GM21723 (cell line): ENCODE data around the gene PLB1.

ENCODE experiments used
- ATAC-seq: cut with Tn5 transposase; IDR thresholded peaks from one replicate; pipeline ENCODE4 v1.9.1; 2021; ENCODE audit warnings: mild to moderate bottlenecking, moderate library complexity; ENCODE audit not compliant: unreplicated experiment

Gene PLB1

GRCh38 chr2:28558158-28558820, 62.4 kb downstream of the PLB1 start:
- ATAC-seq = no peak

- ATAC-seq = no peak
Observed at GRCh38 chr2:28558918-28559317, 63.1 kb downstream of the PLB1 start.

DNA sequence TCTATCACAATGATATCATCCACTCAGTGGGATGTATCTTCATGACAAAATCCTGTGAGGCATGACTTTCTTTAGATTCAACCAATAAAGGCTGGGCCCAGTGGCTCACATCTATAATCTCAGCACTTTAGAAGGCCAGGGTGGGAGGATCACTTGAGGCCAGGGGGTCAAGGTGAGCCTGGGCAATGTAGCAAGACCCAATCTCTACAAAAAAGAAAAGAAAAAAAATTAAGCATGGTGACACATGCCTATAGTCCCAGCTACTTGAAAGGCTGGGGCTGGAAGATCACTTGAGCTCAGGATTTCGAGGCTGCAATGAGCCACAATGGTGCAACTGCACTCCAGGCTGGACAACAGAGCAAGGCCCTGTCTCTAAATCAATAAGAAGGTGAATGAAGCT, 68.0 kb downstream of the PLB1 start:
- ATAC-seq = no peak

- ATAC-seq = no peak
Observed at GRCh38 chr2:28564346-28564745, 68.5 kb downstream of the PLB1 start.

DNA sequence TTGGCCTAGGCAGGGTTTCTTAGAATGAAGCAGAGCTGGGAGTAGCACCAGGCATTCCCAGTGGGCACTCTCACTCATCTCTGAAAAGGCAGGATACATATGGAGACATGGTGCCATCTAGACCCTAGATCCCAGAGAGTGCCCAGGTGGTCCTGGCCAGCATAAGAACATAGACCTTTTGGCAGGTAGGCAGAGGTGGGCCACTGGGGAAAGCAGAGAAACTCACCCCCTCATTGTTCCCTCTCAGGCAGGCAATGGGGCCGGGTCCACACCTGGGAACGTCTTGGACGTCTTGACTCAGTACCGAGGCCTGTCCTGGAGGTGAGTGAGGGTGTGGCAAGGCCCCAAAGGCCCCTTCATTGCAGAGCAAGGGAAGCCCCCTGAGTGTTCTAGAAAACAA, 69.2 kb downstream of the PLB1 start:
- no peak for ATAC-seq

DNA sequence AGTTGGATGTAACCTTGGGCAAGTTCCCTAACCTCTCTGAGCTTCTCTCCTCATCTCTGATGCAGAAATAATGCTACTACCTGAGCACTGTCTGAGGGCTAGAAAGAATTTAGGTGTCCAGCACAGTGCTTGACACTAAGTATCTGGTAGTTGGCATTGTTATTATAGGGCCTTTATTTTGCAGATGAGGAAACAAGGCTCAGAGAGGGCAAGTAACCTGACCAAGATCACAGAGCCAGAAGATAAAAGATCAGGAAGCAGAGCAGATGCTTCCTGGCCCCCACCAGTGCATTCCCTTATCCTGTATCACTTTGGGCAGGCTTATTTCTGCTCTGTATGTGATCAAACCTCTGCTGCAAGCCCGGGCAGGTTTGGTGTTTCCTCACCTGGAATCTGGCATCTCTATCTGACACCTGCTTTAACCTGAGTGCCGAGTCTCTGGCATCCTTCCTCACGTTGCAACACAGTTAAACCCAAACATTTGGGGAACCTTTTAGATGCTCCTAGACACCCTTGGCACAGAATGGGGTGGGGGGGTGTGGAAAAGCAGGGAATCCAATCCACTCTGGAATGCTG, 69.9 kb downstream of the PLB1 start:
- ATAC-seq = no peak

DNA sequence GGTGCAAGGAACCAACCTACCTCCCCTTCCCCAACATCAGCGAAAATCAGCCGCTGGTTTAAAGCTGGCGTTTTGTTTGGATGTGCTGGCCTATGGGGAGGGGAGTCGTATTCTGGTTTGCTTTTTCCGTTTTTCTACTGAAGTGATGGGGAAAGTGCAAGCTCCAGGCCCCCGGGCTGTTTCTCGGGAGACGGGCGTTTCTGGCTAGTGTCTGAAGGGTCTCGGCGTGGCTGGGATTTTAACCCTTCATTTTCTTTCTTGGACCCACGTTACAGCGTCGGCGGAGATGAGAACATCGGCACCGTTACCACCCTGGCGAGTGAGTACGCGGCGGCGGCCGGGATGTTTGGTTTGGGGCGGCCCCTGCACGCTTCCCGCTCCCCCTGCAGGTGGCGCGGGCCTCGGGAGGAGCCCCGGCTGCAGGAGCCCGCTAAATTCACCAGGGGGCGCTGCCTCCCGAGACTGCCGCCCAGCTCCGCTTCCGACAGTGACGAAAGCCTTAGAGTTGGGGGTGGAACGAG, 70.7 kb downstream of the PLB1 start:
- peak; percentile 94 for ATAC-seq

GRCh38 chr2:28567061-28567471, 71.2 kb downstream of the PLB1 start:
- peak; percentile 19 for ATAC-seq

- no peak for ATAC-seq
Observed at GRCh38 chr2:28568036-28568435, 72.2 kb downstream of the PLB1 start.

- no peak for ATAC-seq
Observed at GRCh38 chr2:28568533-28568932, 72.7 kb downstream of the PLB1 start.

DNA sequence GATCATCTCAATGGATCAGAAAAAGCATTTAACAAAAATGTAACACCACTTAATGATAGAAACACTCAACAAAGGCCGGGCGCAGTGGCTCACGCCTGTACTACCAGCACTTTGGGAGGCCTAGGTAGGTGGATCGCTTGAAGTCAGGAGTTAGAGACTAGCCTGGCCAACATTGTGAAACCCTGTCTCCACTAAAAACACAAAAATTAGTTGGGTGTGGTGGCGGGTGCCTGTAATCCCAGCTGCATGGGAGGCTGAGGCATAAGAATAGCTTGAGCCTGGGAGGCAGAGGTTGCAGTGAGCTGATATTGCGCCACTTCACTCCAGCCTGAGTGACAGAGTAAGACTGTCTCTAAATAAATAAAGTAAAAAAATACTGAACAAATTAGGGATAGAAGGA, 74.6 kb downstream of the PLB1 start:
- ATAC-seq = no peak

GRCh38 chr2:28576714-28577113, 80.9 kb downstream of the PLB1 start:
- no peak for ATAC-seq

DNA sequence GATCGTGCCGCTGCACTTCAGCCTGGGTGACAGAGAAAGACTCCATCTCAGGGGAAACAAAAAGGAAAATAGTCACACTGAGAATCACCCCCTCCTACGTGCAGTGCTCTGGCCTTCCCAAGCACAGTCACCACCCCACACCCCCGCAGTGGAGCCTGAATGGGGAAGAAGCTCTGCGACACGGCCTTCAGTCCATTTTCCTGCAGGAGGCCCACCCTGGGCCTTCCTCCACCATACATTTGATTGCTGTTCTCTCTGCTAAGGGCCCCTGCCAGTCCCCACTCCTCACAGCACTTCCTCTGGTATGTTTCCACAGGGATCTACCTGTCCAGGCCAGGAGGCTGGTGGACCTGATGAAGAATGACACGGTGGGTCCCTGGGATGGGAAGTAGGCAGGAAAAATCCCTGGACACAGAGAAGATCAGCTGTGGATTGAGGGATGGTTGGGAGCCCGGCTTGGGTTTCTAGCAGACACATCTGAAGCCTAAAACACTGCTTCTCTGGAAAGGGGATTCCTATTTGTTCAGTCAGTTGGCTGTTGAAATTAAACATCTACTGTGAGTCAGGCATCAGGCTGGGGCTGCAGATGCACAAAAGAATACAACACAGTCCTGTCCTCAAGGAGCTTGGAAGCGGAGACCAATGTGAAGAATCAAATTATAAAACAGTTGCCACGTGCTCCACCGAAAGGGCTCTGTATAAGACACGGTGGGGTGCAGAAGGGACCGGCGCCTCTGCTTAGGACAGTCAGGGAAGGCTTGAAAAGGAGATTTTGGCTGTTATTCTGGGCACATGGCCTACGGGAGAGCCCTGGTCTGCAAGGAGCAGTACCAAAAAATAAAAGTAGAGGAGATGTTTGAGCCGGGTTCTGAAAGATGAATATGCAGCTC, 82.2 kb downstream of the PLB1 start:
- ATAC-seq = no peak

DNA sequence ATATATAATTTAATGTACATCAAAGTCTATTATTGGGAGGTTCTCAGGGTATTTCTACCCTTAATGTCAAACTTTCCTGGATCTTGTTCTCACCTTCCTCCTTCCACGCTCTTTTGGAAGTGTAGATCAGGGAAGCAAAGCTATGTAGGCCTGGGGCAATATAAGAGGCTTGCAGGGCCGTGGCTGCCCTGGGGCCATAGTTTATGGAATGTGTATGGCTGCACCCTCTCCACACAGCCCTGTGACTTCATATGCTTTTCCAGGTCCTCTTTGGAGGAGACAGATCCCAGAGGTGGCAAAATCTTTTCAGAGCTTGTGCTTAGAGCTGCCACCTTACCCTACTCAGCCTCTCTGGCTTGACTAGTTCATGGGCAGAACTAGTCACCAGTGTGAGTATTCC, 82.9 kb downstream of the PLB1 start:
- no peak for ATAC-seq

GRCh38 chr2:28579606-28580005, 83.7 kb downstream of the PLB1 start:
- no peak for ATAC-seq

DNA sequence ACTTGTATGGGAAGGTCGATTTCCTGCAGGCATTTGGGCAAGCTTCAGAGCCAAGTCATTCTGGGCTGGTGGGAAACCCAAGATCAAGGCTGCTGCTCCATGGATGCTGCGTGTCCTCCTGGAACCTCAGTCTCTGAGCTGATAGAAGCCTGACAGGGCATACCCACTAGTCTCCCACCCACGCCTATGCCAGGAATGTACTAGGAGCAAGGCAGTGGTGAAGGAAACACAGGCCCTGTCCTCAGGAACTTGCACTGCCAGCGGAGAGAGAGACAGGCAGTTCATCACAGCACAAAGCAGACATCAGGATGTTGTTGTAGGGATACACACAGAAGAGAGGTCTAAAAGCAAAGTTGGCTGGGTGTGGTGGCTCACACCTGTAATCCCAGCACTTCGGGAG, 84.2 kb downstream of the PLB1 start:
- ATAC-seq = no peak

GRCh38 chr2:28581312-28581711, 85.5 kb downstream of the PLB1 start:
- ATAC-seq = no peak

GRCh38 chr2:28582152-28582551, 86.3 kb downstream of the PLB1 start:
- ATAC-seq = no peak

DNA sequence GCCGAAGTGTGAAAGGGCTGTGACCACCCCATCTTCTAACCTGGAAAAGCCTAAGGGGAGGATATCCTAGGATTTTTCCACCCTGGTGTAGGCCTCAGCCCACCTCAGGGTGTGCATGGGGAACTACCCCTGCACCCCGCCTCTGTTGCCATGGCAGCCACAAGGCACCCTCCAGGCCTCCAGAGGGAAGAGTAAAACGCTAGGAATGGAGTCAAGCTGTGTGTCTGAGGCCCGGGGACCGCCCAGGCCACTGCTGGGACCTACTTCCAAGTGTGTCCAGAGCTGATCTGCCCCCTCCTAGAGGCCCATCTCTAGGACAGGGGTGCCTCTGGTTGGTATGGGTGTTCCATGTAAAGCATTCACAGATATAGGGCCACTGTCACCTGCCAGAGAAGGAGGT, 86.7 kb downstream of the PLB1 start:
- ATAC-seq = no peak

DNA sequence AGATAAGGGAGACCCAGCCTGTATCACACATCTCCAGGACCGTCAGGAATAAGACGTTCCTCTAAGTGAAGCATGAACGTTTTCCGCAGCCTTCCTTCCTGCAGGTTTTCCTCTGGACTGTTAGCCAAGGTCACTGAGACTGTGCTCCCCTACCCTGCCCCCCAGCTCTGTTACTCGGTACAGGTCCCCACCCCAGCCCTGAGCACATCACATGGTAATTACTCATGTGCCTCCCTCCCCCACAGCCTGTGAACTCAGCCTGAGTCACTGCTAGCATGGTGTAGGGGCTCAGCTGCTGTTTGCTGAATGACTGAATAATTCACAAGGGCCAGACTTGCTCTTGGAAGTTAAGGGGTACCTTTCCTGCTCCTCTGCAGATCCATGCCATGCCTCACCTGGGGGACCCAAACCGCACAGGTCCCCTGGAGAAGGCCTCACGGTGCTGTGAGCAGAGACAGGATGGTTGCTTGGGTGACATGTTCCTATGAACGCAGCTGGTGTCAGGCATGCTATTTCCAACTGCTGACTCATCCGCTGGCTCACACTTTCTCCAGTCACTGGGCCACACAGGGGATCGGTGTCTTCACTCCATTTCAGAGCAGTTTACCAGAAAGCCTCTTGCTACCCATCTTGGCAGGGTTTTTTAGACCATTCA, 88.2 kb downstream of the PLB1 start:
- ATAC-seq = peak; percentile 55

DNA sequence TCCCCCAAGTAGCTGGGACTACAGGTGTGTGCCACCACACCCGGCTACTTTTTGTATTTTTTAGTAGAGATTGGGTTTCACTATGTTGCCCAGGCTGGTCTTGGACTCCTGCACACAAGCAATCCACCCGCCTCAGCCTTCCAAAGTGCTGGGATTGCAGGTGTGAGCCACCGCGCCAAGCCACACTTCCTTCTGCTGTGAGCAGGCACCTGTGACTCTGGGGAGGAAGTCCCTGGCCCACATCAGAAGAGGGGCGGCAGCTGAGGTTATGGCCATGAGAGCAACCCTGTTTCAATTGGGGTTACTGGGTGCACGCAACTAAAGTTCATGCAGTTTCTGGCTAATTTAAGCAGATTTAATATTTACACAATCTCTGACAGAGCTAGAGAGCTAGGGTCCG, 91.0 kb downstream of the PLB1 start:
- no peak for ATAC-seq
